ENCODE data around the gene RGS12.

- TF ChIP-seq CTCF (IDR thresholded peaks at IDR 0.05): no peak
- TF ChIP-seq ZNF302 (CRISPR knock-in tag; IDR thresholded peaks at IDR 0.05): no peak
Observed at GRCh38 chr4:3321295-3321889, 28.6 kb downstream of the RGS12 start.

All from A549 (cell line).